Measurements from ENCODE around the gene MAD1L1.
"Not testable (repeated sequence)": the region's sequence is repeated elsewhere in the genome, so short reads cannot be mapped to it uniquely, and the experiment has no call there.

Gene MAD1L1

DNA sequence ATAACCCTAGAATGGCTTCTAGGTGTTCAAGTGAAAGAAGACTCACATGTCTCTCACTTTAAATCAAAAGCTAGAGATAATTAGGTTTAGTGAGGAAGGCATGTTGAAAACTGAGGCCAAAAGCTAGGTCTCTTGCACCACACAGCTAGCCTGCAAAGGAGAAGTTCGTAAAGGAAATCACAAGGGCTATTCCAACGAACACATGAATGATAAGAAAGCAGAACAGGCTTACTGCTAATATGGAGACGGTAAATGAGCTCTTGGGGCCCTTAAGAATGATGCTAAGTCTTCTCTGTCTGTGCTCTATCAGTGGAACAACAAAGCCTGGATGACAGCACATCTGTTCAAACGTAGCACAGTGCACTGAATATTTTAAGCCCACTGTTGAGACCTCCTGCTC, 401.3 kb downstream of the MAD1L1 start:
- DNase-seq: not testable (repeated sequence)

DNA sequence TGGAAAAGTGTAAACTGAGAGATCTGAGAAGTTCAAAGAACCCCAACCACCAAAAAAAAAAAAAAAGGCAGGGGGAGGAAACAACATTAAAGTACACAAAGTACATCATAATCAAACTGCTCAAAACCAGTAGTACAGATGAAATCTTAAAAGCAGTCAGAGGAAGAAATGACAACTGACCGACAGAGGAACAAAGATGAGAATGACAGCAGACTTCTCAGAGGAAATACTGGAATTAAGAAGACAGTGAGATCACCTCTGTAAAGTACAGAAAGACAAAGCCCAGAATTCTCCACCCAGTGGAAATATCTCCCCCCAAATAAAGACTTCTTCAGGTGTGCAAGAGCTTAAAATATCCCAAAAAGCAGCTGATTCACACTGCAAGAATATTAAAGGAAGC, 403.1 kb downstream of the MAD1L1 start:
- DNase-seq: not testable (repeated sequence)

DNA sequence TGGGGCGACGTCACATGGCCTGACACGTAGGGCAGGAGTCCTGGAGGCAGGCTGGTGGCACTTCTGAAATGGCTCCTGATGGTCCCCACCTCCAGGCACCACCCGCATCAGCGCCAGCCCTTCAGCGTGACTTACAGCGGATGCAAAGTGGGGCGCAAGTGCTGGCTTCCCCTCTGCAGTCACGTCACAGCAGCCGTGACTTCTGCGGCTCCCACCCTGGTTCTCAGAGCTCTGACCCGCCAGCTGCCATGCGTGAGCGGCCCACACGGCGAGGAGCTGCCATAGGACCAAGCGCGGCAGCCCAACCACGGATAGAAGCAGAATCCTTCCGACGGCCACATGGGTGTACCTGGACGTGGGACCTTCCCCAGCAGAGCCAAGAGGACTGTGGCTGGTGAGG, 403.6 kb downstream of the MAD1L1 start:
- DNase-seq: no peak

DNA sequence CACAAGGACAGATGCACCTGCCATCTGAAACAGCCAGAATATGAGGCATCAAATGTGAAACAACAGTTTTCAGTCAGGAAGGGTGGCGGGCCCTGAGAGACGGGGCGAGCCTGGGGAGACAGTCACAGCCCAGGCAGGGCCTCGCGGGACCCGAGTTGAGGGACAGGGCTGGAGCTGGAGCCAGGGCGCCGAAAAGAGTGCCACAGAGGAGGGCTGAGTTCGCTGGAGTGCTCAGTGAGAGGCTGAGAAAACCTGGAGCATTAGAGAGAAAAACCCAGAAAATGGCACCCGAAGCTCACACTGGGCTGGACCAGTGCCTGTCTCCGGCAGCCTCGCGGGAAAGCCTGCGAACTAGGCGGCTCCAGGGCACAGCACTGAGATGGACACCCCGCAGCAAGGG, 404.6 kb downstream of the MAD1L1 start:
- not testable (repeated sequence) for DNase-seq

DNA sequence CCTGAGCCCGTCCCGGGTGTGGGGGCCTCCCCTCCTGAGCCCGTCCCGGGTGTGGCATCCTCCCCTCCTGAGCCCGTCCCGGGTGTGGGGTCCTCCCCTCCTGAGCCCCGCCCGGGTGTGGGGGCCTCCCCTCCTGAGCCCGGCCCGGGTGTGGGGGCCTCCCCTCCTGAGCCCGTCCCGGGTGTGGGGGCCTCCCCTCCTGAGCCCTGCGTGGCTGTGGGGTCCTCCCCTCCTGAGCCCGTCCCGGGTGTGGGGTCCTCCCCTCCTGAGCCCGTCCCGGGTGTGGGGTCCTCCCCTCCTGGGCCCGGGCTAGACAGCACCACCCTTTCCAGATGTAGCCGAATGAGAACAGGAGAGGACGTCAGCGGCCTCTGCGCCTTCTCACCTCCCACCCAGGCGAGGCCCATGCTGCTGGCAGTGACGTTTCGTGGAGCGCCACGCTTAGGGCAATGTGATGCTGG, 405.2 kb downstream of the MAD1L1 start:
- DNase-seq: not testable (repeated sequence)

DNA sequence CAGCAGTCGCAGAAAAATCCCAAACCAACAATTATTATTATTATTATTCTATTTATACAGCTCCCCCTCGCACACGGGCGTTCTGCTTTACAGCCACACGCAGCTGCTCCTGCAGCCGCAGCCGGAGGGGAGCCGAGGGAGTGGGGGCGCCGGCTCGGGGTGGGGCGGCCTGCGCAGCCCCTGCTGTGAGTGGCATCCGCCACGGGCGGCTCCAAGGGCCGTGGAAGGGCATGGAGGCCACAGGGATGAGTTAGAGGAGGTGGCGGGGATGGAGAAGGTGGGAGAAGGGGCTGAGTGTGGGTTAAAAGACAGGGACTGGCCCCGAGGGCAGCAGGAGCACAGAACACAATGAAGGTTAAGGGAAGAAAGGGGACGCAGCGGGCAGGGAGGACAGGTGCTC, 405.8 kb downstream of the MAD1L1 start:
- DNase-seq: not testable (repeated sequence)

DNA sequence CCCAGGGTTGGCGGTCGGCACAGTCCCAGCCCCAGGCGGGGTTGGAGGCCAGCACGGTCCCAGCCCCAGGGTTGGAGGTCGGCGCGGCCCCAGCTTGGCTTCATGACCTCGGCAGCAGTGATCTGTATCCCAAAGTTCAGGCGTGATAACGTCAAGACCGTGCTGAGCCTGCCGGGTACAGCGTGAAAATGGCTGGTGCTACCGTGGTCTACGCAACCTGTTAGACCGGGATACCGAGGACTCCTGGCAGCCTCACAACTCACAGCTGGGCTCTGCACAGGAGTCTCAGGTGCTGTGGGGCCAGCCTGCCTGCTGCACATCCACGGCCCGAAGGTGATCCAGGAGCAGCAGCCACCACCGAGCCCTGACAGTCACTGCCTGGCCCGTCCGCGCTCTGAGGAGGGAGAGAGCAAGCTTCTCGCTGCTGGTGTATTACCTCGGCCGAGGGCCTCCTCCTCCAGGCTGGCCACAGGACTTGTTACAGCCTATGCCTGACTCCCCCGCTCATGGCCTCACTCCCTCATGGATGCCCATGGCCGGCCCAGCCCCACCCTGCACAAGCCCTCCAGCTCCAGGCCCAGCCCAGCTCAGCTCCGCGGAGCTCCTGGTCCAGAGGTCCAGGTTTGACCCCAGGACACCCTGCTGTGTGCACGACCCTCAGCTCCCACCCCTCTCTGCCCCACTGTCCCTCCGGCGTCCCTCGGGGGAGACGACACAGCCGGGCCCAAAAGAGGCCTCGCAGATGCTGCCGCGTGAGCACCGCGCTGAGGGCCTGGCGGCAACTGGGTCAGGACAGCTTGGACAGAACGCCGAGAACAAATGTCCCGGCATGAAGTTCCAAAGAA, 406.6 kb downstream of the MAD1L1 start:
- DNase-seq: no peak

DNA sequence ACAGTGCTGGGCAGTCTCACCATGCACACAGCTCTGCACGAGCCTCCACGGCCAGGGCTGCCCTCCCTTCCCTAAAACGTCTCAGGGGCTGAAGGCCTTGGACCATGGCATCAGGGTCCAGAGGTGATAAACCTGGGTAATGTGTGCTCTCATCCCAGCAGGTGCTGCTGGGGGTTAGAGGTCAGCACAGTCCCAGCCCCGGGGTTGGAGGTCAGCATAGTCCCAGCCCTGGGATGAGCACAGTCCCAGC, 407.2 kb downstream of the MAD1L1 start:
- not testable (repeated sequence) for DNase-seq

DNA sequence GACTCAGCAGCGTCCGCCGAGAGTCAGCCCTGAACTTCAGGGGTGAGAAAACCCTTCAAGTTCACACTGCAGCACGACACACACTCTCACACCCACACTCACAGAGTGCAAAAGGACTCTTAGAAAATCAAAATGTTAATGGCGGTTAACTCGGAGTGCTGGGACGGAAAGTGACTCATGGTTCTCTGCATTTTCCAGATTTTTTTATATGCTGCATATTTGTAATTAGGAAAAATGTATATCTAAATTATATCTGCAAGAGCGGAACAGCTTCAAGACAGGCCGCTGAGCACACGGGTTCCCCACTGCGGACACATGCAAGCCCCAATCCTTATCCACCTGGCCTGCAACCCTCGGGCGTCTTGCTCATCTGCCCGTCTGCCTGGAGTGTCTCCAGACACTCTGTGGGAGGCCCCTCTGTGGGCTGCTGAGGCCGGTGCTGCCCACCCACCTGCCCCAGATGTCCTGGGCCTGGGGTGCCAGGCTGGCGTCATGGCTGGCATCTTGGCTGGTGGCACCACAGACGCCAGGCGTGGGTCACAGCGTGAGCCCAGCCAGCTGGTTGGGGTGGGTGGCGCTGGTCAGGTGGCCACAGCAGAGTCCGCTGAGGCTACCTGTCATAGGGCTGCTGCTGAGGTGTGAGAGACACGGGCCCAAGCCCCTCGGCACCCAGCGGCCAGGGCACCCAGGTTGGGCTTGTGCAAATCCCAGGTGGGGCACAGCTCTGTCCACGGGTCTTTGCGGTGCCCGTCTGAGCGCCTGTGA, 407.7 kb downstream of the MAD1L1 start:
- DNase-seq: not testable (repeated sequence)

DNA sequence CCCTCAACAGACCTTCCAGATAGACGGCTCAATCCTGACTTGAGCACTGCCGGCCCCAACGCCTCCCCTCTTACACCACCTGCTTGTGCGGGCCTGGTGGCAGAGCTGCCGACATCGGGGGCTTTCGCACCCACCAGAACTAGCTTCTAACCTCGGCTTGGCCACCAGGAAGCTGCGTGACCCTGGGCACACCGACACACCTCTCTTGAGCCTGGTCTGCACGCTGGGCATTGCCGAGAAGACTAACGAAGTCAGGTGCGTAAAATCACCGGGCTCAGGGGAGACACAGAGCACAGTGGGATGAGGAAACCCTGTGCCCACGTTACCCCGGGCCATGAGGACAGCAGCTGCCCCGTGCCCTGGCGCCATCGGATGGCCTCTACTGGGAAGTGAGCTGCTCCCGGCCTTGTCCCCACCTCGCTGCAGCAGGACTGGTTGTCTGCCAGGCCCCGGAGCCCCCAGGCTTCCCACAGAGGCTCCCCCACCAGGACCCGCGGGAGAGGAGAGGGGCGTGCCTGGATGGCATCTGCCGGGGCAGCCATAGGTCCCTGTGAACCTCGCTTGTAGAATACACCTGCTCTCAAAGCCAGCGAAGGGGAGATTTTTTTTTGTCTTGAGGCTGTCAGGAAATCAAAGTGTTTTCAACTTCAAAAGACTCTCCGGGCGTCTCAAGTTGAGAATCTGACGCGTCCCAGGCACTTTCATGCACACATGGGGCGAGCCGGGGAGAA, 408.4 kb downstream of the MAD1L1 start:
- not testable (repeated sequence) for DNase-seq

DNA sequence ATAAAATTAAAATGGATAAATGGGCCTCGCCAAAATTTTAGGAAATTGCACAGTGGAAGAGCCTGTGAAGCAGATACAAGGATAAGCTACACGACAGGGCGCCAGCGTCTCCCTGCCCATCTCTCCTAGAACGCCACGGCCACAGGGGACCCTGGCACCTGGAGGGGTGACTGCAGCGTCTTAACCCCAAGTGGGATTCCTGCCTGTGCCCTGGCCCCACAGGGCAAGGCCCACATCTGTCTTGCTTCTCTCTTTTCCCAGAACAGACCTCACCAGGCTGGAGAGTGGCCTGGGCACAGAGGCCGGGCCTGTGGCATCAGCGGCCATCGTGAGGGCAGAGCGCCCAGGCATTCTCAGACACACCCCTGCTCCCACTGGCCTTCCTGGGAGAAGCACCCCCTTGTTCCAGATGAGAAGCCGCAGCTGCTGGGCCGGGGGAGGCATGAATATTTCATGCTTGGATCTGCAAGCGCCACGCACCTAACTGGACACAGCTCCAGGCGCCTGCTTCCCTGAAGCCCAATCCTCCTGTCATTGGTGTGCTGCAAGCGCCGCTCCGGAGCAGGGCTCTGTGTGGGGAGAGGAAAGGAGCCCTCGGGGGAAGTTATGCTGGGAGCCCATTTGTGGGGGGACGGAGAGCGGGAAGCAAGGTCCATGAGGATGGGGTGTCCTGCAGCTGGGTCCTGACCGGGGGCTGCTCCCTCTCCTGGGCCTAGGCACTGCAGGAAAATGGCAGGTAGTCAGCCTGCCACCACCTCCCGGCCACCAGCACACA, 409.2 kb downstream of the MAD1L1 start:
- DNase-seq: no peak

DNA sequence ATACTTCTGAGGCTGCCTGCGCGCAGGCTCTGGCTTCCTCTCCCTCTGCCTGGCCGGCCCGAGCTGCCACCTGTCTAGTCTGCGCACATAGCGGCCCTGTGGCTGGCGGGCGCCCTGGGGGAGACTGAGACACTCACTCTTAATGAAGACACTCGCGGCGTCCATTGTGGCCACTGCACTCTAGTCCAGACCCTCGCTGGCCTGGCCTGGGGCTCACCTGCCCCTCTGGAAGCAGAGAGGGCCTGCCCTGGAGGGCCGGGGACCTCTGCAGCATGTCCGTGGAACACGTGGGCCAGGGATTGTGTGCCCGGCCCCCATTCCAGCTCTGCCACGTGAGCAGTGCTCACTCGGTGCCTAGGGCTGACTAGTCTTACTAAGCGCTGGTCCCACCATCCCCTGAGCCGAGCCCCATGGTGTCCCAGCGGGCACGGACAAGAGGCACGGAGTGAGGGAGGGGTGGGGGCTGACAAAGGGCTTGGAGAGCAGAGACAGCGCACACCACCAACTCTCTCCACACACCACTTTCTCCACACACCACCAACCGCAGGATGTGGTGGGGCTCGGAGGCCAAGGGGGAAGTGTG, 413.4 kb downstream of the MAD1L1 start:
- no peak for DNase-seq

DNA sequence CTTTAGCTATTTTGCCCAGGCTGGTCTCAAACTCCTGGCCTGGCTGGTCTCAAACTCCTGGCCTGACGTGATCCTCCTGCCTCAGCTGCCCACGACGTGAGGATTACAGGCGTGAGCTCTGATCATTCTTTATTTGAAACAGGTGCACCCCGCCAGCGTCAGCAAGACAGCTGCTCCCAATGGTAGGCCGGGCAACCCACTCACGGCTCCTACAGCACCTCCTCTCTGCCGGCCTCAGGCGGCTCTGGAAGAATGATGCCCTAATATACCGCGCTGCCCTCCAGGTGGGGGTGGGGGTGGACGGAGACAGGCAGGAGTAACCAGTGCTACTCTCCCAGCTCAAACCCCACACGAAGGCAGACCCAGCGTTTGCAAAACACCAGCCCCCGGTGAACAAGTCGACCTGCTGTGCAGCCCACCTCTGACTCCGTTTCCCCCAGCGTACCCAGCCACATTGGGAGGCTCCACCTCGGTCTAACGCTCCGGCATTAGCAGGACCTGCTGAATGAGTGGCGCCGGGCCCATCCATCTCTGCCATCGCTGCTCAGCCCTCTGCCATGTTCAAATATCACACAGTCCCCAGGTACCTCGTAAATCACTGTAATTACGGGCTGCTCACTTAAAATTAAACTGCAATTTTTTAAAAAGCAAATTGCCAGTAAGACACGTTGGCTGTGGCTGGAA, 414.0 kb downstream of the MAD1L1 start:
- DNase-seq: no peak

DNA sequence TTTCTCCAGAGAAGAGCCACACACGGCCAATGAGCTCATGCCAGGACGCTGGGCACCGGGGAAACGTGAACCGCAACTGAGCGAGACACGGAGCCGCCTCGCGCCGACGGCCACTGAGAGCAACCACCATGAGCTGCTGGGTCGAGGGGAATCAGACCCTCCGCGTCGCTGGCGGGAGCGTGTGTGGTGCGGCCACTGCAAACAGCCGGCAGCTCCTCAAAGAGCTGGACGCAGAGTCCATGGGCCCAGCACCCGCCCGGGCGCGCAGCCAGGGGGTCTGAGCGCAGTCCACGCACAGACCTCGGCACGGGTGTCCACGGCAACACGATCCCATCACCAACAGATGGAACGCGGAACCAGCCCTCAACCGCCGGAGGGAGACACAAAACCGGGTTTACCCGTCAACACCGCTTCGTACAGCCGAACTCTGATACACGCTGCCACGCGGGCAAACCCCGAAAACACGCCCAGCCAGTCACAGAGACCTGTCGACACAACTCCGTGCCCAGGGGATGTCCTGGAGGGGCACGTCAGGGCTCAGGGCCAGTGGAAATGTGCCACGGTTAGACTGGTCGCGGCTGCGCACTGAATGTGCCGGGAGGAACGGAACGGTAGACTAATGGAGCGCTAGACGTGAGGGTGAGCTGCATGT, 415.6 kb downstream of the MAD1L1 start:
- no peak for DNase-seq

DNA sequence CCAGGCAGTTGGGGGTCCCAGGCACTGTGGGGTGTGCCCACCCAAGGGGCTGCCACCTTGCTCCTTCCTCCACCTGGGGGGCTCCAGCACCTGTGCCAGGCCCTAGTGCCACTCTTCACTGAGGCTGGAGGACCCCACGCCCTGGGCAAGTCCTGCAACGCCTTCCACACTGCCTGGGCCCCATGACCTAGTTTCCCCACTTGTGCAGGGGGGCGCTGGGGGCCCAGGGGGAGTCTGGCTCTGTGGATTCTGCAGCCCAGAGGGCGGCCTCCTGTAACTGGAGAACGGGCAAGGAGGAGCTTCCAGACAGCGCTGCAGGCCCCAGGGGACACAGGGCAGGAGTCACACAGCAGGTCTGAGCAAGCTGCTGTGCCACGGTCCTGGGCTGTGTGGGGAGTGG, 416.3 kb downstream of the MAD1L1 start:
- not testable (repeated sequence) for DNase-seq

DNA sequence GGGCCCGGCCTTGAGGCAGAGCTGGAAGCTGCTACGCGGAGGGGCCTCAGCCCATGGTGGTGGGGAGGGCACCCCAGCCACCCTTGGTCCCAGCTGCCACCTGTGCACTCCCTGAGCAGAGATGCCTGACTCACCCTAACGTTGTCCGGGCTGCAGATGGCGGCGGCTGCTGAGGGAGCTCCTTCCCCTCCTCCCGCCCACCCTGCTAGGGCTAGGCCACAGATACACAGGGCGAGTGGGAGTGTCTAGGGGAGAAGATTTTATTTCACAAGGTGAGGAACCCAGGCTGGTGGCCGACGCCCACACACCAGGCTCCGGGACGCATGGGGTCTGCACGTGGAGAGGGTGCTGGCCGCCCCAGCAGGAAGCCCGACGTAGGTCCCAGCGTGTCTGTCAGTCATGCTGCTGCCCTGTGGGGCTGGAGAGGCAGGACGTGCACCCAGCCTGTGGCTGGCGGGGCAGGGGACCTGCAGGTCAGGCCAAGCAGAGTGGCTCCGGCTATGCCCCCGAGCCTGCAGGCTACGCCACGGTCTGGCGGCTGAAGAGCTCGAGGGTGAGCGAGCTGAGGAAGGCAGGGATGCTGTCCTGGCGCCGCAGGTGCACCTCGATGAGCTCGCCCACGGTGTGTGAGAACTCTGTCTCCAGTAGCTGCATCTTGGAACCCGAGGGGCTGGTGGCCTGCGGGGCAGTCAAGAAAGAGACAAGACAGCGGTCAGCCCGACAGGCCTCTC, 417.0 kb downstream of the MAD1L1 start:
- not testable (repeated sequence) for DNase-seq

DNA sequence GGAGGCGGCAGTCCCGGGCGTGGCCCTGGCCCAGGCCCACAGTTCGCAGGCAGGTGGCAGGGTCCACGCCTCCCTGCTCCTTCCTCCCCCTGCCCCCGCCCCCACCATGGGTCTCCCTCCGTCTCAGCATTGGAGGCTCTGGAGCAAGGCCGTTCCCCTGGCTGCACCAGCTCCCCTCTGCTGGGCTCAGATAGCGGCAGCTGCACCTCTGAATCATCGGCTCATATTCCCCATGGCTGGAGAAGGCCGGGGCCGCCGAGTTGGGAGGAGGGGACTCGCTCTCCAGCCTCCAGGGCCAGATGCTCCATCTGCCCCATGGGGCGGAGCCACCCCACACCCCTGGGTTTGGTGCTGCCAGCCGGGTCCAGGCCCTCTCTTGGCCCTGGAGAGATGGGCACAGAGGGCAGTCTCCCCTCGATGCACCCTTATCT, 417.7 kb downstream of the MAD1L1 start:
- no peak for DNase-seq

DNA sequence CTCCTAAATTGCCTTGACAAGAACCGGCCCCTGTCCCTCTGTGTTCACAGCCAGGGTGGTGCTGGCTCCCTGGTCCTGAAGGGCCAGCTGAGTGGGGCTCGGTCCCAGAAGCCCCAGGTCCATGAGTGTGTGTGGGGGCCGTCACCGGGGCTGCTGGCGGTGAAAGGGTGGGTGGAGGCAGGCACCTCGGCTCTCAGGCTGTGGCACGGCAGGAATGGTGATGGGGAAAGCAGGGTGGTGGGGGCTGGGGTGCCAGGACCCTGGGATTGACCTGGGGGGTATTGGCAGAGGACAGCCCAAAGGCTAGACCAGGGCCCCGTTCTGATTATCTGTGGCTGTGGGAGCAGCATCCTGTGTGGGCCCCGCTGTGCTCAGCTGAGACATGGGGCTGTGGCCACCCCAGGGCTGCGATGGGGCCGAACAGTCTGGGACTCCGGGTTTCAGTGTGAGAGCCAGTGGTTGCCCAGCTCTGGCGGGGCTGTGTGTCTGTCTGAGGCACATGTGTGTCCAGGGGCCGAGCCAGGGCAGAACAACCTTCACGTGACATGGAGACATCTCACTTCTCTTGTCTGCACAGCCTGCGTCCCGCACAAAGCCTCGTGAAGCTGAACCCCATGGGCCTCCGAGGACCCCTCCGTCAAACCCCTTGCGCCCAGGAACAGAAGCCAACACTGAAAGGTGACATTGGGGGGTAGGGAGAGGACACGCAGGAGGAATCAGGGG, 418.5 kb downstream of the MAD1L1 start:
- DNase-seq: no peak

Measured in nucleus accumbens (tissue), 56 donors.